ENCODE data around the gene LRRC1.

LRRC1 gene

DNA sequence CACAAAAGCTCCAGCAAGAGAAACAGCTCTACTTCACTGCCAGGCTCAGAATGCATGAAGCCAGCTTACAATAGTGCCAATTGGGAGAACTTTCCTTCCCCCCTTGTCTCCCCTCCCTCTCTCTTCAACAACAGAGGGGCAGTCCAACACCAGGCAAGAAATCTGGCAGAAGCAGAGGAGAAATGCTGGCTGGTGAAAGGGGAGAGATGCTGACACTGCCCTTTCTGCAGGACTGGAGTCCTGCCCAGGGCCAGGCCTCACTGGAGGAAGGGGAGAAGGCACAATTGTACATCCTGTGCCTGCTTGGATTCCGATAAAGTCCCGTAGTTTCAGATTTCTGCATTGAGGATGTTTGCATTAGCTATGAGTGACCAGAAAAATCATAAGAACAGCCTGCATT lies 148.6 kb downstream of the LRRC1 start:
- no peak for ATAC-seq

DNA sequence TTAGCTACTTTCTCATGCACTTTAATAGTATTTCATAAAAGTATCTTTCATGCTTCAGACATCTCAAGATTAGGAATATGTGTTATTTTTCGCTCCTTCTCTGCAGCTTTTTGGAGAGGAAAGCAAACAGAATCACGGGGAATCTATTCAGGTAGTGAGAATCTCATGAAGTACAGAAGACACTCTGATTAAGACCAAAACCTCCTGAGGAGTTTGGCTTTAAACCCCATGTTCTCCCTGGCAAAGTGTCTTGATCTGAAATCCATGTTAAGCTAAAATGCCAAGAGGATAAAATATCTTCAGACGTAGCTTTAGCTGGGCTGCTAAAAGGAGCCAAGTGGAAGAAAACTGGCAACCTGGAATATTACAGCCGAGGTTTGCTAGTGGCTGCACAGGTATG lies 149.3 kb downstream of the LRRC1 start:
- H3K9me3 Mint-ChIP-seq = no peaks in the 10 kb centered on the region
- ATAC-seq (no peak), DNase-seq (ENCODE audit: low spot score in 2 of 2) (no peak)
- H3K36me3 Mint-ChIP-seq = no peaks in the 10 kb centered on the region
- H3K27ac Mint-ChIP-seq = no peak overlapping the region
- no peaks in the 10 kb centered on the region for H3K4me1 Mint-ChIP-seq
- H3K4me3 Mint-ChIP-seq = no peak overlapping the region

More for the DNA sequence above, 148.6 kb downstream of the LRRC1 start:
- H3K27ac Mint-ChIP-seq = no peak overlapping the region
- DNase-seq (ENCODE audit: low spot score in 2 of 2) = no peak
- H3K4me3 Mint-ChIP-seq = no peak overlapping the region
- H3K9me3 Mint-ChIP-seq = no peaks in the 10 kb centered on the region
- H3K4me1 Mint-ChIP-seq = no peaks in the 10 kb centered on the region
- H3K36me3 Mint-ChIP-seq = no peaks in the 10 kb centered on the region

DNA sequence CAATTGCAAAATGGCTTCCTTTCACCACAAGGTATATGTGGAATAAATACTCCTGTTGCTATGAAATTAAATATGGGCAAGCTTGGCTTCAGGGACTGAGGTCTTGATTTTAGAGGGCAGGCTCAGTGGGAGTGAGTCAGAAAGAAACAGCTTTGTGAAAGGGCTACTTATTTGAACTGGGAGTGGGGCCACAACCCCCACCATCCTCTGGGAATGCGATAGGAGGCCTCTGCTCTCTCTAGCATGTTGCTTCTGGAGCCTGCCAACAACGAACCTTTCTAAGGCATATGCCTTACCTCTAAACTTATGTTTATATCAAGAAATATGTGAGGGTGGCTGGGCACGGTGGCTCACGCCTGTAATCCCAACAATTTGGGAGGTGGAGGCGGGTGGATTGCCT lies 149.7 kb downstream of the LRRC1 start:
- Mint-ChIP-seq H3K9me3 (no peaks in the 10 kb centered on the region), H3K4me1 (no peaks in the 10 kb centered on the region), H3K4me3 (no peak overlapping the region), H3K36me3 (no peaks in the 10 kb centered on the region), H3K27ac (no peak overlapping the region)
- DNase-seq (ENCODE audit: low spot score in 2 of 2) (no peak), ATAC-seq (no peak)

DNA sequence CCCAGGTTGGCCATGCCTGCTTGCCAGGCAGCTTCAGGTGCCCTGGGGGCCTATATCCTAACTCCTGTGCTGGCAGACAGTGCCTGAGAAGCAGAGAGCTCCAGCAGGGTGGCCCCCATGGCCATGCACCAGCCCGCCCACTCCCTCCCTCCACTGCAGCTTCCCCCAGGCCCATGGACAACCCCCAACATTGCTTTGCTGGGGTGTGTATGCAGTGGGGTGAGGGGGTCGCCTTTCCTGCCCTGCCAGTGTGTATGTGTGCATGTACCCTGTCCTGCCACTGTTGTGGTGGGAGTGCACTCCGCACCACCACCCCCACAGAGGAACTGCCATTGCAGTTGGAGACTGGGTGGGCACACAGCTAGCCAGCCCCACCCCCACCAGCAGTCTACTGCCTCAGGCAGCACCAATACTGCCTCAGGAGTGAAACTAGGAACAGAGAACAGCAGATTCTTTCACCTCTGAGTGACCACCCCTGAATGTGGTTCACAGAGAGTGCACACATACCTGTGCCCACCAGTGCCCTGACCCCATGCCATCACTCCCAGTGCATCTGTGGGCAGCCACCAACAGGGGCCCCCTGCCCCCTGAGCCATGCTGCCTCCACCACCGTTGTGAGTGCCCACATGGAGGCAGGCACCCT lies 151.1 kb downstream of the LRRC1 start:
- no peak overlapping the region for H3K27ac Mint-ChIP-seq
- H3K9me3 Mint-ChIP-seq = no peaks in the 10 kb centered on the region
- H3K4me3 Mint-ChIP-seq = no peak overlapping the region
- DNase-seq (ENCODE audit: low spot score in 2 of 2) = no peak
- no peaks in the 10 kb centered on the region for H3K4me1 Mint-ChIP-seq
- peak; percentile 36 for ATAC-seq
- no peaks in the 10 kb centered on the region for H3K36me3 Mint-ChIP-seq

DNA sequence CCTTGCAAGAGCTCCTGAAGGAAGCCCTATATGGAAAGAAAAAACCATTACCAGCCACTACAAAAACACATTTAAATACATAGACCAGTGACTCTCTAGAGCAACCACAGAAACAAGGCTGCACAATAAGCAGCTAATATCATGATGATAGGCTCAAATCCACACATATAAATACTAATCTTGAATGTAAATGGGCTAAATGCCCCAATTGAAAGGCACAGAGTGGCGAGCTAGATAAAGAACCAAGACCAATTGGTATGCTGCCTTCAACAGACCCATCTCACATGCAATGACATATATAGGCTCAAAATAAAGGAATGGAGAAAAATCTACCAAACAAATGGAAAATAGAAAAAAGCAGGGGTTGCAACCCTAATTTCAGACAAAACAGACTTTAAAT lies 153.0 kb downstream of the LRRC1 start:
- Mint-ChIP-seq H3K4me3 (no peak overlapping the region), H3K36me3 (no peaks in the 10 kb centered on the region), H3K9me3 (no peaks in the 10 kb centered on the region), H3K27ac (no peak overlapping the region), H3K4me1 (no peaks in the 10 kb centered on the region)
- DNase-seq (ENCODE audit: low spot score in 2 of 2) = no peak
- no peak for ATAC-seq

DNA sequence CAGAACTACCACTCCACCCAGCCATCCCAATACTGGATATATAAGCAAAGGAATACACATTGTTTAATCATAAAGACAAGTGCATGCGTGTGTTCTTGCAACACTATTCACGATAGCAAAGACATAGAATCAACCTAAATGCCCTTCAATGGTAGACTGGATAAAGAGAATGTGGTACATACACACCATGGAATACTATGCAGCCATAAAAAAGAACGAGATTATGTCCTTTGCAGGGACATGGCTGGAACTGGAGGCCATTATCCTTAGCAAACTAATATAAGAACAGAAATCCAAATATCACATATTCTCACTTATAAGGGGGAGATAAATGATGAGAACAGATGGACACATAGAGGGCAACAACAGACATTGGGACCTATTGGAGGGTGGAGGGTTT lies 156.6 kb downstream of the LRRC1 start:
- Mint-ChIP-seq H3K4me3 (no peak overlapping the region), H3K9me3 (no peaks in the 10 kb centered on the region), H3K27ac (no peak overlapping the region), H3K36me3 (no peaks in the 10 kb centered on the region), H3K4me1 (no peaks in the 10 kb centered on the region)
- ATAC-seq = no peak
- DNase-seq (ENCODE audit: low spot score in 2 of 2) = no peak

DNA sequence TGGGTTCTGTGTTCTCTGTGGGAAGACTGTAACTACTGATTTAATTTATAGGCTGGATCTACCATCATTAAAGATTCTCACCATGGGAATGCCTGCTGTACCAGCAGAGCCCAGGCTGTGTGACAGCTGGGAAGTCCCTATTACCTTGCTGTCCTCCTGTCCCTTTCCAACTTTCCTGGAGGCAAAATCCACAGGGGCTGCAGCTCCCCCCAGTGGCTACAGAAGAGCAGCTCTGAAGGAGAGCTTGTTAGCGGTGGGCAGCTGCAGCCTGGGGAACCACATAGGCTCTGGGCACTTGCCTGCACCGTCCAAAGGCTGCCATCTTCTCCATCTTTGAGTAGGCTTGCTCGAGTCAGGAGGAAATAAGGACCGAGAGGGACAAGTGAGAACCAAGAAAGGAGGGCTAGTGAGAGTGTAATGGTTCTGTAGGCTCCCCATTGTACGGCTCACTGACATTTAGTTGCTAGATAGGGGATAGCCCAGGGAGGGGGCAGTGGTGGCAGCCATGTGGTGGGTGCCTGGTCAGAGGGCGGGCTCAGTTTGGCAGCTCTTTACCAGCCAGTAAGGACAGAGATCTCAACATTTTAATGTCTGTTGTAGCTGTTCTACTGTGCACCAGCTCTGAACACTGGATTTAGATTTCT lies 161.4 kb downstream of the LRRC1 start:
- peak; percentile 69 for ATAC-seq
- no peak overlapping the region for H3K4me3 Mint-ChIP-seq
- no peaks in the 10 kb centered on the region for H3K4me1 Mint-ChIP-seq
- H3K9me3 Mint-ChIP-seq = no peaks in the 10 kb centered on the region
- peak in 1 of 2 donors; percentile 57 for DNase-seq (ENCODE audit: low spot score in 2 of 2)
- H3K36me3 Mint-ChIP-seq = no peaks in the 10 kb centered on the region
- H3K27ac Mint-ChIP-seq = no peak overlapping the region

DNA sequence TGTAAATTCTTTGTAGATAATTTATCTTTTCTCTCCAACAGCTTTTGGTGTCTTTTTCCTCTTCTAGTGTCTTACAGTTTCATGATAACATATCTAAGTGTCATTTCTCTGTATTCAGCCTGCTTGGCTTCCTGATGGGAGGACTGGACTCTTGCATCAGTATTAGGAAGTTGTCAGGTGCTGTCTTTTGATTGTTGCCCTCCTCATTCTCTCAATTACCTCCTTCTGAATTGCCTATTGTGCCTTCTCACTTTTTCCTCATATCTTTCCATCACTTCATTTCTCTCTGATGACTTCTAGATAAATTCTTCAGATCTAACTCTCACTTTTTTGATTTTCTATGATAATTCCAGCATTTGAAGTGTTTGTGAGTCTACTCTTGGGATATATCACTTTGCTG lies 162.0 kb downstream of the LRRC1 start:
- H3K36me3 Mint-ChIP-seq = no peaks in the 10 kb centered on the region
- ATAC-seq (no peak), DNase-seq (ENCODE audit: low spot score in 2 of 2) (no peak)
- no peaks in the 10 kb centered on the region for H3K4me1 Mint-ChIP-seq
- no peaks in the 10 kb centered on the region for H3K9me3 Mint-ChIP-seq
- no peak overlapping the region for H3K27ac Mint-ChIP-seq
- H3K4me3 Mint-ChIP-seq = no peak overlapping the region

DNA sequence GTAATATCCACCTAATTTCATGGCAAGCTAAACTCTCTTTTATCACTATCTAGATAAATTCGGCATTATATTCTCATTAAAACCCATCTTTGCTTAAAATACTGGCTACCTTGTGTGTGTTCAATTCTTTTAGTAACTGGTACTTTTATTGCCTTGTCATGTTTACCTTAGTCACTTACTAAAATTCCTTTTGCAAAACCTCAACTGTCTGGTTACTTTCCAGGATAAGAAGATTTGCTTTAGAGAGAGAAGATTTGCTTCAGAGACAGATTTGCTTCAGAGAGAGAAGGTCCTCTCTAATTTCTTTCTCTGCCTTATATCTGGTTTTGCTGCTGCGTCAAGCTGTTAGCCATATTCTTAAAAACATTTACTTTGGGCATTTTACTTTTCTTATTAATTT lies 164.9 kb downstream of the LRRC1 start:
- ATAC-seq (no peak), DNase-seq (ENCODE audit: low spot score in 2 of 2) (no peak)
- Mint-ChIP-seq H3K9me3 (no peaks in the 10 kb centered on the region), H3K4me1 (no peaks in the 10 kb centered on the region), H3K4me3 (no peak overlapping the region), H3K27ac (no peak overlapping the region), H3K36me3 (no peaks in the 10 kb centered on the region)

DNA sequence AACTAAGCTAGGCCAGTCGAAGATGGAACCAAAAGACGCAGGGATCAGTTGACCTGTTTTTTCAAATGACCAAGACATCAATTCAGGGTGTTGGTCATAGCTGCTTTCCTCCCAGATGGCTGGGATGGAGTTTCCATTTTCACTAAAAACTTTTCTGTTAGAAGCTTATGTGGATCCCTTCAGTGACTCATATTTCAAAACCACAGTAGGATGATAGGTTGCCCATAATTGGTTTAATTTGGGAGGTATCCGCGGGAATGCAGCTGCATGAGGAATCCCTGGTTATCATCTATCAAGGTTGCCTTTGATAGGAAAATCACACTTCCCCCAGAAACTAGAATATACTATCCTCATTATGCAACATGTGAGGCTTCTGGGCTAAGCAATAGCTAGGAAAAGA lies 165.5 kb downstream of the LRRC1 start:
- no peak overlapping the region for H3K27ac Mint-ChIP-seq
- ATAC-seq (no peak), DNase-seq (ENCODE audit: low spot score in 2 of 2) (no peak)
- no peak overlapping the region for H3K4me3 Mint-ChIP-seq
- peaks cover 2% of the 10 kb centered on the region for H3K9me3 Mint-ChIP-seq
- H3K36me3 Mint-ChIP-seq = no peaks in the 10 kb centered on the region
- no peaks in the 10 kb centered on the region for H3K4me1 Mint-ChIP-seq

DNA sequence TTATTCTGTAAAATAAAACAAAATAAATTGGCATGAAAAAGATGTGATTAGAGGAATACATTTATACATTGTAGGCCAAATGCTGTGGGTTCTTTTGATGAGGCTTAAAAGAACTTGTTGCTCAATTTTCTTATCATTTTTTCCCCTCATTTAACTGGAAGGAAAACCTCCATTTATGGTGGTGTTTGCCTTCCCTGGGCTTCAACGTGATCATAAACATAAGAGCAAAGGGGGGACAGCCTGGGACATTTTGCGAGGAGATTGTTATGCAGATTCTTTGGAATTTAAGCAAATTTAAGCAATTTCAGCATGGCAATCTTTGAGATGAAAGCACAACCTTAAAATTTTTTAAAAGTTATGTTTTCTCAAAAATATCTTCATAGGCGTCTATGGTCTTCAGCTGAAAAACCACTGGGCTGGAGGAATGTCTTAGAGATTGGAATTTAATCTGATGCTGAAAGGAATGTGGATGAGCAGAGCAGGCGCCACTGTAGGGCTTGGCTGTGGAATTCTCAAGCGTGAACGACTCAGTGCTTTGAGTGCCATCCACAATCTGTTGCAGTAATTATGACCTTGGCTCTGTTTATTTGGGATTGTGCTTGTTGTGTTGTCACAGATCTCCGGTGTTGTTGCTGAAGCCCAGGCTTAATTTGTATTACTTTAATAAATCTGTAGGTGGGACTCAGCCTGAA lies 167.0 kb downstream of the LRRC1 start:
- Mint-ChIP-seq H3K4me3 (no peak overlapping the region), H3K4me1 (no peaks in the 10 kb centered on the region), H3K27ac (no peak overlapping the region), H3K9me3 (peaks cover 3% of the 10 kb centered on the region), H3K36me3 (no peaks in the 10 kb centered on the region)
- DNase-seq (ENCODE audit: low spot score in 2 of 2) = no peak
- ATAC-seq = no peak

DNA sequence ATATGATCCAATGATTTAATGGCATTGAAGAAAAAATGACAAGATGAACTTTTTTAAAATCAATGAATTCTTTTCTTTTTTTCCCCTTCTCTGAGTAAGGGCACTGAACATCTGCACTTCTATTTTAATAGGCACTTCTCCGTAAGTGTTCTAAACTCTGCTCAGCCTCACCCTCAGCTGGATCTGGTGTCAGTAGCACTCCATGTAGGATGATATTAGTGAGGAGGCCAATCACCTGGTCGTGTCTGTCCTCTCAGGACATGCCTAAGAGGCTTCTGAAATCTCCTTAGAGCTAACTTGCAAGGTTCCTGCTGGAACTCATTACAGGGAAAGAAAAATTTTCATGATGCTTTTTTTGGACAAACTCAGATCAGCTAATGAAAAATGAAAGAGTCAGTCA lies 167.8 kb downstream of the LRRC1 start:
- no peak for DNase-seq (ENCODE audit: low spot score in 2 of 2)
- peaks cover 3% of the 10 kb centered on the region for H3K9me3 Mint-ChIP-seq
- no peak overlapping the region for H3K27ac Mint-ChIP-seq
- no peaks in the 10 kb centered on the region for H3K4me1 Mint-ChIP-seq
- no peak for ATAC-seq
- no peaks in the 10 kb centered on the region for H3K36me3 Mint-ChIP-seq
- H3K4me3 Mint-ChIP-seq = no peak overlapping the region

DNA sequence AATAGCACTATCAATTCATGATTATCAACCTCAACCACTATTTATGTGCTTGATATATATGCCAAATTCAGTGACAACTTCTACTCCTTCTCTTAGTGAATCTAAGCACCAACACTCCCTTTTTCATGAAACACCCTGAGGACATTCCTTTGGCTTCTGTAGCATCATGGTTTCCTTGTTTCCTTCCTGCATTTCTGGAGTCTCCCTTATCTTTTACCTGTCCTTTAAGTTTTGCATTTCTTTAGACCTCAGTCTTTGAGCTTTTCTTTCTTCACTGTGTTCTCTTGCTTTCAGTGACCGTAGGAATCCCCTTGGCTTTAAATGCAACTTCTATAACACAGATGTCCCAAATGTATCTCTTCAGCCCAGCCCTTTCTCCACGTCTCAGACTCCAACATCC lies 172.6 kb downstream of the LRRC1 start:
- H3K27ac Mint-ChIP-seq = no peak overlapping the region
- no peak for ATAC-seq

More for the DNA sequence above, 172.6 kb downstream of the LRRC1 start:
- H3K9me3 Mint-ChIP-seq = peaks cover 3% of the 10 kb centered on the region
- H3K4me1 Mint-ChIP-seq = no peaks in the 10 kb centered on the region
- no peak overlapping the region for H3K4me3 Mint-ChIP-seq
- no peaks in the 10 kb centered on the region for H3K36me3 Mint-ChIP-seq
- no peak for DNase-seq (ENCODE audit: low spot score in 2 of 2)
